Measurements from ENCODE around the gene UBN2.
"Not testable (repeated sequence)": the region's sequence is repeated elsewhere in the genome, so short reads cannot be mapped to it uniquely, and the experiment has no call there.

Gene UBN2

GRCh38 chr7:139330333-139331030 is 99.4 kb downstream of the UBN2 start:
- TF ChIP-seq EZH2 (IDR thresholded peaks at IDR 0.05): no peak
- no peak for TF ChIP-seq FOXP2 (optimal IDR thresholded peaks at IDR 0.05; ENCODE audit: control extremely low read depth, extremely low read length, insufficient read depth)
- no peak for TF ChIP-seq POLR2AphosphoS5 (IDR thresholded peaks at IDR 0.05; ENCODE audit: borderline replicate concordance, low read depth, low read length)
- H3K9ac ChIP-seq (ENCODE audit: insufficient read length): no peak overlapping the region
- no peak for DNase-seq (ENCODE audit: low read depth, low spot score)

DNA sequence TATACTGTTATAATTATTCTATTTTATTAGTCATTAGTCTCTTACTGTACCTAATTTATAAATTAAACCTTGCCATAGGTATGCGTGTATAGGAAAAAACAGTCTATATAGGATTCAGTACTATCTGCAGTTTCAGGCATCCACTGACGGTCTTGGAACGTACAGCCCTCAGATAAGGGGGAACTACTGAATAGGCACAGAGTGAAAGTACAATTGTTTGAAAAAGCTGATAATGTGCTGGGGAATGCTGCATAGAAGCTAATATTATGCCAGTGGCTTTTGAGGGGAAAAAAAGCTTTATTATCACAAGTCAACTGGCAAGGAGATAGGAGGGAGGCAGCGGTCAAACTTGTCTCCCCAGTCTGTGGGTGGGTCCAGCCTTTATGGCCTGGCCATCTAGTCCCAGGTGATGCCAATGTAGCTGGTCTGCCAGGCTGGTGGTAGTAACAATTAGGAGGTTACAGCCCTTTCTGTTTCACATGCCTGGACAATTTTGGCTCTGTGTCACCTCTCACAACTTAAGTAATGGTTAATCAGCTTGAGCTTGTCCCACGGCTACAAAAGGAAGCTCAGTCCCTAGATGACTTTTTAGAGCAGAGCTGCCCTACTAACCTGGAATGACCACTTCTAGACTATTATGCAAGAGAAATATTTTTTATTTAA is 101.8 kb downstream of the UBN2 start:
- Histone ChIP-seq H3K36me3 (ENCODE audit: insufficient read depth, low read length) (no peaks in the 10 kb centered on the region), H3K9ac (ENCODE audit: insufficient read length) (no peak overlapping the region), H3K9me3 (ENCODE audit: low read depth, low read length) (no peaks in the 10 kb centered on the region), H3K4me3 (no peak overlapping the region), H3K27ac (no peak overlapping the region)
- TF ChIP-seq EZH2 (IDR thresholded peaks at IDR 0.05): no peak
- no peak for TF ChIP-seq POLR2AphosphoS5 (IDR thresholded peaks at IDR 0.05; ENCODE audit: borderline replicate concordance, low read depth, low read length)
- TF ChIP-seq FOXP2 (optimal IDR thresholded peaks at IDR 0.05; ENCODE audit: control extremely low read depth, extremely low read length, insufficient read depth): no peak
- no peak for DNase-seq (ENCODE audit: low read depth, low spot score)

More at GRCh38 chr7:139330333-139331030, 99.4 kb downstream of the UBN2 start:
- Histone ChIP-seq H3K27ac (no peak overlapping the region), H3K4me3 (no peak overlapping the region), H3K9me3 (ENCODE audit: low read depth, low read length) (no peaks in the 10 kb centered on the region), H3K36me3 (ENCODE audit: insufficient read depth, low read length) (no peaks in the 10 kb centered on the region)

DNA sequence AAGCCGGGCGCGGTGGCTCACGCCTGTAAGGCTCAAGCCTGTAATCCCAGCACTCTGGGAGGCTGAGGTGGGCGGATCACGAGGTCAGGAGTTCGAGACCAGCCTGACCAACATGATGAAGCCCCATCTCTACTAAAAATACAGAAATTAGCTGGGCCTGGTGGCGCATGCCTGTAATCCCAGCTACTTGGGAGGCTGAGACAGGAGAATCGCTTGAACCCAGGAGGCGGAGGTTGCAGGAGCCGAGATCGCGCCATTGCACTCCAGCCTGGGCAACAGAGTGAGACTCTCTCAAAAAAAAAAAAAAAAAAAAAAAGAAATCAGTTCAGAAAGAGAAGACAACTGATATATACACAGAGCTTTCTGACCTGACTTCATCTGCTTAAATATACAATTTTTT is 102.4 kb downstream of the UBN2 start:
- not testable (repeated sequence) for H3K9me3 ChIP-seq (ENCODE audit: low read depth, low read length); H3K9ac ChIP-seq (ENCODE audit: insufficient read length); H3K36me3 ChIP-seq (ENCODE audit: insufficient read depth, low read length); DNase-seq (ENCODE audit: low read depth, low spot score); H3K4me3 ChIP-seq; H3K27ac ChIP-seq

DNA sequence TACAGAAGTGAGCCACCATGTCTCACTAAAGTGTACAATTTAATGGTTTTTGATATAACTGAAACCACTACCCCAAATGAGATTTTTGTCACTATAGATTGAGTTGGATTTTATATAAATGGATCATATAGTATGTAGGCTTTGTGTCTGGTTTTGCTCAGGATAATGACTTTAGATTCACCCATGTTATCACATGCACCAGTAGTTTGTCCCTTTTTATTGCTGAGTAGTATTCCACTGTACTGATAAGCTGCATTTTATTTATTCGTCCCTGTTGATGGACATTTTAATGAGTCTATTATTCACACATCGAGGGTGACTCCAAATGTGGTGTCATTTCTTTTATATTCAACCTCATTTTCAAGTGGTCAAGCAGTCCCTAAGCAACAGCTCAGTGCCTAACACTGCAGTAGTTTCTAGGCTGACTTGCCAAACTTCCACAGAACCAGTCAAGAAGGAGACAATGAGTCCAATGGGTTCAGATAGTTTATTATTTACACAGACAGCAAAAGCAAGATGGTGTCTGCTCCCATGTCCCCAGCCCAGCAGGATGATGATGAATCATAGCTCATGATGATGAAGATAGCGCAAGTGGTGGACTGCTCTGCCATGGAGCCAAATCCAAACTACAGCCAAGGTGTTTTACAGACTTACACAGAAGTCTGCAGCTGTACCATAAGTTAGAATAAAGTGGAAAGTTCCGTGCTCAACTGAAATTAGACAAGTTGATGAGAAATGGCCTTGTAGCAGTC is 103.5 kb downstream of the UBN2 start:
- no peak for TF ChIP-seq FOXP2 (optimal IDR thresholded peaks at IDR 0.05; ENCODE audit: control extremely low read depth, extremely low read length, insufficient read depth)
- no peak for TF ChIP-seq EZH2 (IDR thresholded peaks at IDR 0.05)
- TF ChIP-seq POLR2AphosphoS5 (IDR thresholded peaks at IDR 0.05; ENCODE audit: borderline replicate concordance, low read depth, low read length): no peak
- Histone ChIP-seq H3K36me3 (ENCODE audit: insufficient read depth, low read length) (no peaks in the 10 kb centered on the region), H3K9ac (ENCODE audit: insufficient read length) (no peak overlapping the region), H3K27ac (no peak overlapping the region), H3K4me3 (no peak overlapping the region), H3K9me3 (ENCODE audit: low read depth, low read length) (no peaks in the 10 kb centered on the region)
- no peak for DNase-seq (ENCODE audit: low read depth, low spot score)

GRCh38 chr7:139339025-139339424 is 108.0 kb downstream of the UBN2 start:
- H3K4me3 ChIP-seq: no peak overlapping the region
- TF ChIP-seq FOXP2 (optimal IDR thresholded peaks at IDR 0.05; ENCODE audit: control extremely low read depth, extremely low read length, insufficient read depth) (no peak), POLR2AphosphoS5 (IDR thresholded peaks at IDR 0.05; ENCODE audit: borderline replicate concordance, low read depth, low read length) (no peak), EZH2 (IDR thresholded peaks at IDR 0.05) (no peak)
- no peak overlapping the region for H3K9ac ChIP-seq (ENCODE audit: insufficient read length)
- H3K9me3 ChIP-seq (ENCODE audit: low read depth, low read length): no peaks in the 10 kb centered on the region
- no peaks in the 10 kb centered on the region for H3K36me3 ChIP-seq (ENCODE audit: insufficient read depth, low read length)
- no peak for DNase-seq (ENCODE audit: low read depth, low spot score)
- peak overlapping the region; percentile 26; the same call in 1 of the 2 replicates for H3K27ac ChIP-seq

GRCh38 chr7:139339698-139340036 is 108.6 kb downstream of the UBN2 start:
- Histone ChIP-seq H3K9me3 (ENCODE audit: low read depth, low read length) (no peaks in the 10 kb centered on the region), H3K4me3 (peak overlapping the region; percentile 86), H3K36me3 (ENCODE audit: insufficient read depth, low read length) (no peaks in the 10 kb centered on the region), H3K9ac (ENCODE audit: insufficient read length) (no peak overlapping the region), H3K27ac (peak overlapping the region; percentile 99)
- TF ChIP-seq FOXP2 (optimal IDR thresholded peaks at IDR 0.05; ENCODE audit: control extremely low read depth, extremely low read length, insufficient read depth): no peak
- no peak for TF ChIP-seq POLR2AphosphoS5 (IDR thresholded peaks at IDR 0.05; ENCODE audit: borderline replicate concordance, low read depth, low read length)
- no peak for TF ChIP-seq EZH2 (IDR thresholded peaks at IDR 0.05)
- DNase-seq (ENCODE audit: low read depth, low spot score): no peak

GRCh38 chr7:139340037-139340807 is 109.2 kb downstream of the UBN2 start:
- H3K36me3 ChIP-seq (ENCODE audit: insufficient read depth, low read length): no peaks in the 10 kb centered on the region
- H3K9ac ChIP-seq (ENCODE audit: insufficient read length): peak overlapping the region; percentile 97
- TF ChIP-seq EZH2 (IDR thresholded peaks at IDR 0.05): no peak
- TF ChIP-seq FOXP2 (optimal IDR thresholded peaks at IDR 0.05; ENCODE audit: control extremely low read depth, extremely low read length, insufficient read depth): peak; percentile 11
- peak; percentile 85 for TF ChIP-seq POLR2AphosphoS5 (IDR thresholded peaks at IDR 0.05; ENCODE audit: borderline replicate concordance, low read depth, low read length)
- peak overlapping the region; percentile 99 for H3K27ac ChIP-seq
- no peaks in the 10 kb centered on the region for H3K9me3 ChIP-seq (ENCODE audit: low read depth, low read length)
- H3K4me3 ChIP-seq: peak overlapping the region; percentile 86
- peak; percentile 100 for DNase-seq (ENCODE audit: low read depth, low spot score)

GRCh38 chr7:139340808-139341057 is 109.7 kb downstream of the UBN2 start:
- Histone ChIP-seq H3K4me3 (peak overlapping the region; percentile 86), H3K27ac (peak overlapping the region; percentile 99), H3K9ac (ENCODE audit: insufficient read length) (peak overlapping the region; percentile 97), H3K9me3 (ENCODE audit: low read depth, low read length) (no peaks in the 10 kb centered on the region), H3K36me3 (ENCODE audit: insufficient read depth, low read length) (no peaks in the 10 kb centered on the region)
- no peak for DNase-seq (ENCODE audit: low read depth, low spot score)
- no peak for TF ChIP-seq EZH2 (IDR thresholded peaks at IDR 0.05)

Data from SK-N-MC (cell line).